Measurements from ENCODE around the gene EHD4.
A peak's percentile ranks its signal among the peaks of the same experiment; 100 is the strongest.

Gene EHD4

GRCh38 chr15:41921167-41921566 lies 51.2 kb downstream of the EHD4 start:
- FAIRE-seq (no peak), DNase-seq (ENCODE audit: insufficient read length) (no peak)
- 0 out of 2 replicates have a peak, but pooled peaks have one; percentile 8 for TF ChIP-seq POLR2A (IDR thresholded peaks at IDR 0.05; ENCODE audit: low read depth, low read length)
- no peak for TF ChIP-seq TAF1 (IDR thresholded peaks at IDR 0.05; ENCODE audit: borderline replicate concordance, low read depth, low read length)

DNA sequence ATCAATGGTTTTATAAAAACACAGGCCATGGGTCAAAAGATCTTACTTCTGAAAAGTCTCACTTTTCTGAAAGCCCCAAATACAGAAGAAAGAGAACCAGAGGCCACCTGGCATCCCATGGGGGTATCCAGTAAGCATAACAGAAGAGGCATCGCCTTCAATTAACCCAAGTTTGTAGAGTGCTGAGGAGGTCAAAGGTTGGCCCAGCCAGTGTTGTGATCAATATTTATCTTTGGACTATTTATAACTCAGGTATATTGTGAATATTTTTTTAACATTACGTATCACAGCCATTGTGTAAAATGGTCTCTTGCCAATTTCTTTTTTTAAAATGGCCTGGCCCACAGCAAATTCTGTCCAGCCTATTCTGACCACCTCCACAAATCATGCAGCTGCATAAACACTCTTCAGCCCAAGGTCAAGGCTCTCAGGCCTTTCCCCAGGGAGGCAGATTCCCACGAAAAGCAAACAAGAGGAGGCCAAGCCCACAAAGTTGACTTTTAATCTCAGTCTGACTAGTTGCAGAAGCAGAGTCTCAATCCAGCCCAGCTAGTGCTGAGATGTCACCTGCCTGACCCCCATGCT lies 52.3 kb downstream of the EHD4 start:
- TF ChIP-seq TAF1 (IDR thresholded peaks at IDR 0.05; ENCODE audit: borderline replicate concordance, low read depth, low read length) (no peak), POLR2AphosphoS5 (IDR thresholded peaks at IDR 0.05; ENCODE audit: low read depth, low read length) (no peak), POLR2A (IDR thresholded peaks at IDR 0.05; ENCODE audit: low read depth, low read length) (no peak)
- no peak for DNase-seq (ENCODE audit: insufficient read length)
- FAIRE-seq, result no peak

- 0 out of 2 replicates have a peak, but pooled peaks have one; percentile 4 for TF ChIP-seq POLR2A (IDR thresholded peaks at IDR 0.05; ENCODE audit: low read depth, low read length)
- TF ChIP-seq POLR2AphosphoS5 (IDR thresholded peaks at IDR 0.05; ENCODE audit: low read depth, low read length), result no peak
- no peak for TF ChIP-seq TAF1 (IDR thresholded peaks at IDR 0.05; ENCODE audit: borderline replicate concordance, low read depth, low read length)
- FAIRE-seq (no peak), DNase-seq (ENCODE audit: insufficient read length) (no peak)
Observed at GRCh38 chr15:41919201-41919820, 53.0 kb downstream of the EHD4 start.

GRCh38 chr15:41918506-41919126 lies 53.7 kb downstream of the EHD4 start:
- DNase-seq (ENCODE audit: insufficient read length), result no peak
- no peak for FAIRE-seq
- TF ChIP-seq POLR2AphosphoS5 (IDR thresholded peaks at IDR 0.05; ENCODE audit: low read depth, low read length), result no peak; the same call in 1 of the 2 replicates

- FAIRE-seq, result no peak
- TF ChIP-seq TAF1 (IDR thresholded peaks at IDR 0.05; ENCODE audit: borderline replicate concordance, low read depth, low read length) (no peak), POLR2A (IDR thresholded peaks at IDR 0.05; ENCODE audit: low read depth, low read length) (no peak), POLR2AphosphoS5 (IDR thresholded peaks at IDR 0.05; ENCODE audit: low read depth, low read length) (no peak)
- no peak for DNase-seq (ENCODE audit: insufficient read length)
Observed at GRCh38 chr15:41917767-41918430, 54.5 kb downstream of the EHD4 start.

DNA sequence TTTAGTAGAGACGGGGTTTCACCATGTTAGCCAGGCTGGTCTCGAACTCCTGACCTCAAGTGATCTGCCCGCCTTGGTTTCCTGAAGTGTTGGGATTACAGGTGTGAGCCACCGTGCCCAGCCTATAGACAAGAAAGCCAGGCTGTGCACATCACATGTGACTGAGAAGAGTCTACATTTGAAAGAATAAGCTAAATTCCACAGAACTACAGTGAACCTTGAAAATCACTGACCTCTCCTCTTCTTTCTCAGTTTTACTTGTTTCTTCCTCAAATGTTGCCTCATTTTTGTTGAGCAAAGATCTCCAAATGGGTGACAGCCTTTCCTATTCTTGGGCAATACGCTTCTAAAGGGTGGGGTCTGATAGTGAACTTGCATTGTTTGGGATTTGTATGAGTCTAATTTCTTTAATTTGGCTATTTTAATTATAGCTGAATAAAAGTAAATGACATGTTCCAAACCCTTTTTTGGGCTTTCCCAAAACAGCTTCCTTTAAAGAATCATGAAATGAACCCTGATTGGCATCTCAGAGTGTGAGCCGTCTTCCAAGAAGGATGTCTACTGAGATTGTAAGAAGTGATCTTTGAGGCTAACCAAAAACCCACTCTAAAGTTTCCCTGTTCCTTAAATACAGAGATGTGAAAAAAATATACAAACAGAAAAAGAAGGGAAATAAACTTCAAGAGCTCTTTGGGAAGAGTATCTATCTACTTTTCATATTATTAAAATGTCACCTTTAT lies 56.9 kb downstream of the EHD4 start:
- TF ChIP-seq TAF1 (IDR thresholded peaks at IDR 0.05; ENCODE audit: borderline replicate concordance, low read depth, low read length), result no peak
- TF ChIP-seq POLR2AphosphoS5 (IDR thresholded peaks at IDR 0.05; ENCODE audit: low read depth, low read length), result no peak
- TF ChIP-seq POLR2A (IDR thresholded peaks at IDR 0.05; ENCODE audit: low read depth, low read length), result no peak
- FAIRE-seq (no peak), DNase-seq (ENCODE audit: insufficient read length) (no peak)

- FAIRE-seq (no peak), DNase-seq (ENCODE audit: insufficient read length) (no peak)
- TF ChIP-seq POLR2AphosphoS5 (IDR thresholded peaks at IDR 0.05; ENCODE audit: low read depth, low read length), result no peak
Observed at GRCh38 chr15:41914411-41914810, 57.9 kb downstream of the EHD4 start.

DNA sequence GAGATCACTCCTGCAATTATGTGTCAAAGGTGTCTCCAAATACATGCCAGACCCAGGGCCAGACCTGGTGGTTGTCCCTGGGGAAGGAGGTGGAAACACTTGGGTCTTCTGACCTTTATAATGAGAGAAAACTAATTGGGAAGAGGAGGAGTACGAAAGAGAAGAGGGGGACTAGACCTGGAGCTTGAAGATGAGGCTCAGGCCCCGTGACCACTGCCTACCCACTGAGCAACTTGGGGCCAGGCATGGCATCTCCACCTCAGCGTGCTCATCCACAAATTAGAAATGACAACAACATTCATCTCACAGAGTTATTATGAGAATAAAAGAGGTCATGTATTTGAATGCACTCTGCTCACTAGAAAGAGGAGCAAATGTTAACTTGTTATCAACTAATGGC lies 59.1 kb downstream of the EHD4 start:
- no peak for DNase-seq (ENCODE audit: insufficient read length)
- TF ChIP-seq POLR2AphosphoS5 (IDR thresholded peaks at IDR 0.05; ENCODE audit: low read depth, low read length) (no peak), TAF1 (IDR thresholded peaks at IDR 0.05; ENCODE audit: borderline replicate concordance, low read depth, low read length) (no peak), POLR2A (IDR thresholded peaks at IDR 0.05; ENCODE audit: low read depth, low read length) (no peak)
- FAIRE-seq, result no peak

- FAIRE-seq (no peak), DNase-seq (ENCODE audit: insufficient read length) (no peak)
- TF ChIP-seq TAF1 (IDR thresholded peaks at IDR 0.05; ENCODE audit: borderline replicate concordance, low read depth, low read length), result no peak
- no peak for TF ChIP-seq POLR2AphosphoS5 (IDR thresholded peaks at IDR 0.05; ENCODE audit: low read depth, low read length)
Observed at GRCh38 chr15:41911691-41912345, 60.5 kb downstream of the EHD4 start.

GRCh38 chr15:41908736-41909461 lies 63.5 kb downstream of the EHD4 start:
- no peak for FAIRE-seq

More at GRCh38 chr15:41908736-41909461, 63.5 kb downstream of the EHD4 start:
- TF ChIP-seq POLR2A (IDR thresholded peaks at IDR 0.05; ENCODE audit: low read depth, low read length), result no peak
- TF ChIP-seq TAF1 (IDR thresholded peaks at IDR 0.05; ENCODE audit: borderline replicate concordance, low read depth, low read length), result no peak
- TF ChIP-seq POLR2AphosphoS5 (IDR thresholded peaks at IDR 0.05; ENCODE audit: low read depth, low read length), result no peak
- no peak for DNase-seq (ENCODE audit: insufficient read length)

Data from GM12892 (cell line).